Skeletal muscle satellite cell (primary cell): Measurements from ENCODE around the gene OLA1.

Source experiments
- H3K27me3 ChIP-seq: 2 replicates; pipeline ENCODE4 v1.7.0; 2013; ENCODE audit warnings: low read length; ENCODE audit not compliant: control insufficient read depth, insufficient read depth
- H3K36me3 ChIP-seq: 2 replicates; pipeline ENCODE4 v1.7.0; 2013; ENCODE audit warnings: mild to moderate bottlenecking, control low read depth, low read length; ENCODE audit not compliant: insufficient read depth
- H3K4me1 ChIP-seq: 2 replicates; pipeline ENCODE4 v1.7.0; 2013; ENCODE audit warnings: low read length; ENCODE audit not compliant: control insufficient read depth, insufficient read depth
- H3K4me2 ChIP-seq: 2 replicates; pipeline ENCODE4 v1.7.0; 2013; ENCODE audit warnings: mild to moderate bottlenecking, low read length
- H3K4me3 ChIP-seq: 2 replicates; pipeline ENCODE4 v1.7.0; 2013; ENCODE audit warnings: low read length
- H3K9ac ChIP-seq: 2 replicates; pipeline ENCODE4 v1.7.0; 2013; ENCODE audit warnings: mild to moderate bottlenecking, low read depth, low read length, moderate library complexity
- H3K9me3 ChIP-seq: replicated peaks from 2 replicates; pipeline ENCODE4 v1.7.0; 2013; ENCODE audit warnings: mild to moderate bottlenecking, control low read depth, low read length

OLA1 gene

GRCh38 chr2:174120346-174120745 is 128.0 kb downstream of the OLA1 start:
- H3K27me3 ChIP-seq, result no peaks in the 10 kb centered on the region
- H3K4me3 ChIP-seq, result no peak overlapping the region
- H3K4me2 ChIP-seq, result peak overlapping the region; percentile 62
- no peak overlapping the region for H3K9ac ChIP-seq
- no peaks in the 10 kb centered on the region for H3K36me3 ChIP-seq
- H3K9me3 ChIP-seq, result no peaks in the 10 kb centered on the region
- H3K4me1 ChIP-seq, result peaks cover 44% of the 10 kb centered on the region

- Histone ChIP-seq H3K4me2 (peak overlapping the region; percentile 69), H3K9me3 (no peaks in the 10 kb centered on the region), H3K4me1 (peaks cover 44% of the 10 kb centered on the region), H3K9ac (peak overlapping the region; percentile 44), H3K4me3 (peak overlapping the region; percentile 44), H3K36me3 (no peaks in the 10 kb centered on the region), H3K27me3 (no peaks in the 10 kb centered on the region)
These were observed 130.1 kb downstream of the OLA1 start for GRCh38 chr2:174117951-174118930.

- no peak overlapping the region for H3K4me2 ChIP-seq
- no peak overlapping the region for H3K4me3 ChIP-seq
- H3K27me3 ChIP-seq, result no peaks in the 10 kb centered on the region
- no peaks in the 10 kb centered on the region for H3K36me3 ChIP-seq
- no peaks in the 10 kb centered on the region for H3K9me3 ChIP-seq
- no peak overlapping the region for H3K9ac ChIP-seq
- H3K4me1 ChIP-seq, result no peaks in the 10 kb centered on the region
These were observed 136.3 kb downstream of the OLA1 start for GRCh38 chr2:174112073-174112472.

GRCh38 chr2:174108579-174108978 is 139.8 kb downstream of the OLA1 start:
- no peak overlapping the region for H3K4me2 ChIP-seq
- H3K4me3 ChIP-seq, result no peak overlapping the region
- no peaks in the 10 kb centered on the region for H3K4me1 ChIP-seq
- H3K9ac ChIP-seq, result no peak overlapping the region
- no peaks in the 10 kb centered on the region for H3K27me3 ChIP-seq
- H3K9me3 ChIP-seq, result no peaks in the 10 kb centered on the region
- no peaks in the 10 kb centered on the region for H3K36me3 ChIP-seq

DNA sequence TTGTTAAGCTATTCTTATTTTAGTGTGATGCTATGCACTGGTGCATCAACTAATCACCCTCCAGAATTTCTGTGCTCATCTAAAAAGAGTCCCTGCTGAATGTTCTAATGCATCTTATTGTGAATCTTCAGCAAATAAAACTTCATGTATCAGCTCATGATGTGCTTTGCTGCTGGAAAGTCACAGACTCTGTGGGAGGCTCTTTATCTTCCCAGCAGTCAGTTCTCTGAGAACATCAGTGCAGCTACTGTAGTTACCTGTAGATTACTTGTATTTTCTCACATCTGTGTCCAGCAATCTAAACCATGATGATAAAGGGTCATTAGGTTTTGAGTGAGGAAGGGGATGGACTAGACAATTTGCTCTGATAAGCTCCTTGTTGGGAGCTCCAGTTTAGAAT is 141.6 kb downstream of the OLA1 start:
- H3K4me1 ChIP-seq, result no peaks in the 10 kb centered on the region
- no peaks in the 10 kb centered on the region for H3K36me3 ChIP-seq
- H3K4me2 ChIP-seq, result no peak overlapping the region
- no peaks in the 10 kb centered on the region for H3K27me3 ChIP-seq
- no peaks in the 10 kb centered on the region for H3K9me3 ChIP-seq
- no peak overlapping the region for H3K9ac ChIP-seq
- H3K4me3 ChIP-seq, result no peak overlapping the region

DNA sequence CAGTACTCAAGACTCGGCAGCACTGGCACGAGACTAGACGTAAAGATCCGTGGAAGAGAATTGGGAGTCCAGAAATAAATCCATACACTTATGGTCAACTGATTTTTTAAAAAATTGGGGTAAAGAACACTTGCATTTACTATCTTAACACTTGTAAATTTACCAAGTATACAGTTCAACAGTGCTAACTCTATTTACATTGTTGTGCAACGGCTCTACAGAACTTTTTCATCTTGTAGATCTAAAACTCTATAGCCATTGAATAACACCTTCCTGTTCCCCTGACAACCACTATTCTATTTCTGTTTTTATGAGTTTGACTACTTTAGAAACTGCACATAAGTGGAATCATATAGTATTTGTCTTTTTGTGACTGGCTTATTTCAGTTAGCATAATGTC is 153.8 kb downstream of the OLA1 start:
- Histone ChIP-seq H3K36me3 (no peaks in the 10 kb centered on the region), H3K4me1 (no peaks in the 10 kb centered on the region), H3K4me3 (no peak overlapping the region), H3K9me3 (no peaks in the 10 kb centered on the region), H3K9ac (no peak overlapping the region), H3K4me2 (no peak overlapping the region), H3K27me3 (no peaks in the 10 kb centered on the region)

DNA sequence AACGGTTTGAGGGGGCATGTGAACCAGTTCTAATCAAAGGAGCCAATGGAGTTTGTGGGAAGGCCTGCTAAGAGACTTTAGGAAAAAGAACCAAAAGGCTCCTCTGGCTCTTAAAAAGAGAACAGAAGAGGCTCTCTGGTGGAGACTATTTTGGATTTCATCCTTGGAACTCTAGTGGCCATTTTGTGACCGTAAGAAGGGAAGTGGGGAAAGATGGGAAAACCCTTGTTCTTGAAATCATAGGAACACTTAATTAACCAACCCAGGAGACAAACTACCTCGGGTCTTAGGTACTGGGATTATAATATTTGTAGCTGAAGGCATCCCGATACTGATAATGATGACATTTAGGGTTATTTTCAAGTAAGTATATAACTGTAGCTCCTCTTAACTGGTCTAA is 157.9 kb downstream of the OLA1 start:
- Histone ChIP-seq H3K9ac (no peak overlapping the region), H3K4me3 (no peak overlapping the region), H3K27me3 (no peaks in the 10 kb centered on the region), H3K4me1 (no peaks in the 10 kb centered on the region), H3K4me2 (no peak overlapping the region), H3K9me3 (no peaks in the 10 kb centered on the region), H3K36me3 (no peaks in the 10 kb centered on the region)

GRCh38 chr2:174088706-174089460 is 159.4 kb downstream of the OLA1 start:
- H3K4me3 ChIP-seq, result no peak overlapping the region

GRCh38 chr2:174086708-174087107 is 161.6 kb downstream of the OLA1 start:
- Histone ChIP-seq H3K4me3 (no peak overlapping the region), H3K9ac (no peak overlapping the region), H3K27me3 (no peaks in the 10 kb centered on the region)

More at GRCh38 chr2:174088706-174089460, 159.4 kb downstream of the OLA1 start:
- Histone ChIP-seq H3K27me3 (no peaks in the 10 kb centered on the region), H3K36me3 (no peaks in the 10 kb centered on the region), H3K9ac (no peak overlapping the region), H3K9me3 (no peaks in the 10 kb centered on the region), H3K4me2 (no peak overlapping the region), H3K4me1 (no peaks in the 10 kb centered on the region)

GRCh38 chr2:174085781-174086180 is 162.6 kb downstream of the OLA1 start:
- H3K9ac ChIP-seq, result no peak overlapping the region
- H3K4me3 ChIP-seq, result no peak overlapping the region
- no peaks in the 10 kb centered on the region for H3K9me3 ChIP-seq
- no peak overlapping the region for H3K4me2 ChIP-seq
- no peaks in the 10 kb centered on the region for H3K27me3 ChIP-seq
- no peaks in the 10 kb centered on the region for H3K4me1 ChIP-seq
- peaks cover 2% of the 10 kb centered on the region for H3K36me3 ChIP-seq

More at GRCh38 chr2:174086708-174087107, 161.6 kb downstream of the OLA1 start:
- Histone ChIP-seq H3K4me1 (no peaks in the 10 kb centered on the region), H3K4me2 (no peak overlapping the region), H3K9me3 (no peaks in the 10 kb centered on the region), H3K36me3 (no peaks in the 10 kb centered on the region)

DNA sequence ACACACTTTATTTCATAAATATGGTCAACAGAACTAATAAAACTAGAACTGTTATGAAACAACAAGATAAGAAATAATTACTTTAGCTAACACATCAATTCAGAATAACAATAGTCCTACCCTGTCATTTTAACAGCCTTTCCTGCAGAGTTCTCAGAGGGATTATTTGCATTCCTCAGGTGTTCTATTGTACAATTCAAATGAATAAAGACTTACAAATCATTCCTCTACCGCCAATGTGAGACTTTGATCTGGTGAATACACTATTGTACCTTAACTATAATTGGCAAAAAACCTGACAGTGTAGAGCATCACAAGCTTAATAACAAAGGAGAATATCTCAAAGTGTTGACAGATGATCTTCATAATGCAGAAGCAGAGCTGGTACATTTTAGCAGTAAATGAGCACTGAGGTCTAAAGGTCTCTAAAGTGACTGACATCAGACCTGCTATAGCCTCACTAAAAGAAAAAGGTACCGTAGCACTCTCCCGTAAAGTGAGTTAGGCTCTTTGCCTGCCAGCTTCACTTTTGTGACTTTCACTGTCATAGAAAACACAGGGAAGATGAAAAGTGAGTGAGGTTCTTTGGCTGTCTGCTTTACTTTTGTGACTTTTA is 164.4 kb downstream of the OLA1 start:
- Histone ChIP-seq H3K9me3 (no peaks in the 10 kb centered on the region), H3K4me1 (peaks cover 2% of the 10 kb centered on the region), H3K9ac (no peak overlapping the region), H3K4me2 (no peak overlapping the region), H3K36me3 (peaks cover 6% of the 10 kb centered on the region), H3K27me3 (no peaks in the 10 kb centered on the region), H3K4me3 (no peak overlapping the region)
